Ammon's horn (tissue), 1 donor: ENCODE measurements around the gene RGR.

ENCODE experiments used
- DNase-seq: peaks from one replicate; pipeline ENCODE4 v3.0.0-alpha.2; 2016; ENCODE audit warnings: low spot score

Gene RGR

GRCh38 chr10:84221916-84222315 lies 22.9 kb upstream of the RGR start:
- no peak for DNase-seq

GRCh38 chr10:84224411-84225028 lies 20.3 kb upstream of the RGR start:
- no peak for DNase-seq

- DNase-seq, result no peak
Measured at GRCh38 chr10:84225427-84226173, 19.3 kb upstream of the RGR start, which contains the start of gene LRIT2. TSS of gene LRIT2 (minus strand) at chr10:84225544. CDS start at chr10:84225520, 24 bp downstream.

GRCh38 chr10:84226616-84227015 lies 18.2 kb upstream of the RGR start:
- no peak for DNase-seq

GRCh38 chr10:84227810-84228209 lies 17.0 kb upstream of the RGR start:
- DNase-seq, result no peak

GRCh38 chr10:84230359-84230758 lies 14.5 kb upstream of the RGR start:
- DNase-seq, result no peak

GRCh38 chr10:84232376-84232775 lies 12.5 kb upstream of the RGR start:
- DNase-seq, result no peak

- DNase-seq, result no peak
Measured at GRCh38 chr10:84233940-84234339, 10.9 kb upstream of the RGR start.

- no peak for DNase-seq
Measured at GRCh38 chr10:84234479-84234878, 10.4 kb upstream of the RGR start.

- DNase-seq, result no peak
Measured at GRCh38 chr10:84235096-84235495, 9.8 kb upstream of the RGR start.

GRCh38 chr10:84236807-84237198 lies 8.1 kb upstream of the RGR start:
- no peak for DNase-seq

GRCh38 chr10:84237199-84238051 lies 7.4 kb upstream of the RGR start:
- DNase-seq, result no peak

- DNase-seq, result no peak
Measured at GRCh38 chr10:84238909-84239308, 5.9 kb upstream of the RGR start.

- no peak for DNase-seq
Measured at GRCh38 chr10:84241185-84241790, 3.6 kb upstream of the RGR start, which contains the start of gene LRIT1. TSS of gene LRIT1 (minus strand) at chr10:84241546. CDS start at chr10:84241439, 107 bp downstream.

GRCh38 chr10:84243759-84244158 lies 1.1 kb upstream of the RGR start:
- DNase-seq, result no peak

- DNase-seq, result no peak
Measured at GRCh38 chr10:84247496-84247895, 2.6 kb downstream of the RGR start.

- no peak for DNase-seq
Measured at GRCh38 chr10:84248794-84249193, 3.9 kb downstream of the RGR start.

- DNase-seq, result no peak
Measured at GRCh38 chr10:84254552-84255478, 10.0 kb downstream of the RGR start.

- DNase-seq, result peak; percentile 67
Measured at GRCh38 chr10:84256510-84257342, 11.9 kb downstream of the RGR start.

- no peak for DNase-seq
Measured at GRCh38 chr10:84257343-84258020, 12.6 kb downstream of the RGR start.
